HG03378 (cell line): ENCODE results near the gene HOXB3.

Experiments used
- ATAC-seq: cut with Tn5 transposase; IDR thresholded peaks from one replicate; pipeline ENCODE4 v1.9.1; 2021; ENCODE audit warnings: mild to moderate bottlenecking, moderate library complexity; ENCODE audit not compliant: unreplicated experiment

Gene HOXB3

DNA sequence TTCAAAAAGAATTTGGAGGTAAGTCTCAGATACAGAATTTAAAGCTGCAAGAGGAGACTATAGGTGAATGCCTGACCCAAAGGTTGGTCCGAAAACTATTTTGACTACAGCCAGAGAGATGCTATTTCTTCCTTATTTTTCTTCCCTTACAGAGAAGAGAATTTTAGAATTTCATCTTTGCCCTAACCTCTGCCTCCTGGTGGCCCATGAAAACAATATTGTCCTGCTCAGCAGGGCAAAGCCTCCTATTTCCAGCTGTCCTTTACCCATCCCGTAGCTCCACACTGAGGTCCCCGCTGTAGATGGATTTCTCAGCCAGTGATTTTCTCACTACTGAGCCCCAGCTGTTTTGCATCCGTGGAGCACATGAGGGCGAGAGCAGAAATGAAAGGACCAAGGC, 83.8 kb downstream of the HOXB3 start:
- ATAC-seq, result no peak

DNA sequence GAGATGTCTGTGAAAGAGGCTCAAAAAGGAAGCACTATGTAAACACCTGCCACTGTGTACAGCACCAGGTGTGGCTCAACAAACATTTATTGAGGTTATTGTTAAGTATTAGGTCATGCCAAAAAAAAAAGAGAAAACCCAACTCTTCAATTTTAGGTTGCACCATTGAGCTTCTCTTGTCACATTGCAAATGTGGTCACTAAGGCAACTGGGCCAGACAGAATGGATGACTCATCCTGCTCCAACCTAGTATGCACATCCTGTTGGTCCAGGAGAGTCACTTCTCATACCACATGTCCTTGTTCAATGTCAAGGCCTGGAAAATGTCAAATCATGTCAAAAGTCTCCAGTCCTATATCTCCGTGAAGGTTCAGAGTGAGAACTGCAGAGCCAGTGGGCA, 84.3 kb downstream of the HOXB3 start:
- ATAC-seq, result peak; percentile 78

GRCh38 chr17:48504953-48505352, 85.1 kb downstream of the HOXB3 start:
- ATAC-seq, result no peak

GRCh38 chr17:48503747-48504146, 86.3 kb downstream of the HOXB3 start:
- ATAC-seq, result no peak

GRCh38 chr17:48502901-48503300, 87.1 kb downstream of the HOXB3 start:
- ATAC-seq, result no peak

DNA sequence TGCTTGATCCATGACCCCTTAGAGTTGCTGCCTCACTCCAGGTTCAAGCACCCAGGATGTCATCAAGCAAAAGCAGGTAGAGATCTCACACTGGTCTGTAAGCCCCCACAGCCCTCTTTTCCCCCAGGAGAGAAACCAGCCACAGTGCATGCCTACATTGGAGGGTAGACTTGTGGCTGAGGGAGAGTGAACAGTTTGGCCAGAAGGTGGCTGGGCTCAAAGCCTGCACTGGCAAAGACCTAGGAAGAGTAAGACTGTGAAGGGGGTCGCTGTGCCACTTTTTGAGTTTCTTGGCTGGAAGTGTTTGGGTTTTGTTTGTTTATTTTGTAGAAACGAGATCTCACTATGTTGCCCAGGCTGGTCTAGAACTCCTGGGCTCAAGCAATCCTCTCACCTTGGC, 87.7 kb downstream of the HOXB3 start:
- ATAC-seq, result no peak

GRCh38 chr17:48500435-48501426, 89.3 kb downstream of the HOXB3 start:
- ATAC-seq, result no peak

- ATAC-seq, result no peak
Observed at GRCh38 chr17:48499735-48500434, 90.2 kb downstream of the HOXB3 start.

GRCh38 chr17:48499248-48499647, 90.8 kb downstream of the HOXB3 start:
- ATAC-seq, result no peak
